HFF-Myc (cell line): ENCODE measurements around the gene STARD3.

Source experiments
- DNase-seq: peaks from one replicate; pipeline ENCODE4 v3.0.0-alpha.2; 2011; ENCODE audit warnings: low read depth; ENCODE audit errors: extremely low read depth
- H3K4me3 ChIP-seq: replicated peaks from 2 replicates; pipeline ENCODE4 v1.5.1; 2011; ENCODE audit warnings: low read depth, mild to moderate bottlenecking, control low read depth, low read length
- TF ChIP-seq, protein P1 (sequence below): IDR thresholded peaks from 2 replicates; pipeline ENCODE4 v1.5.1; 2012; ENCODE audit warnings: mild to moderate bottlenecking, low read depth, low read length, control low read depth; ENCODE audit errors: missing control alignments

Gene STARD3

DNA sequence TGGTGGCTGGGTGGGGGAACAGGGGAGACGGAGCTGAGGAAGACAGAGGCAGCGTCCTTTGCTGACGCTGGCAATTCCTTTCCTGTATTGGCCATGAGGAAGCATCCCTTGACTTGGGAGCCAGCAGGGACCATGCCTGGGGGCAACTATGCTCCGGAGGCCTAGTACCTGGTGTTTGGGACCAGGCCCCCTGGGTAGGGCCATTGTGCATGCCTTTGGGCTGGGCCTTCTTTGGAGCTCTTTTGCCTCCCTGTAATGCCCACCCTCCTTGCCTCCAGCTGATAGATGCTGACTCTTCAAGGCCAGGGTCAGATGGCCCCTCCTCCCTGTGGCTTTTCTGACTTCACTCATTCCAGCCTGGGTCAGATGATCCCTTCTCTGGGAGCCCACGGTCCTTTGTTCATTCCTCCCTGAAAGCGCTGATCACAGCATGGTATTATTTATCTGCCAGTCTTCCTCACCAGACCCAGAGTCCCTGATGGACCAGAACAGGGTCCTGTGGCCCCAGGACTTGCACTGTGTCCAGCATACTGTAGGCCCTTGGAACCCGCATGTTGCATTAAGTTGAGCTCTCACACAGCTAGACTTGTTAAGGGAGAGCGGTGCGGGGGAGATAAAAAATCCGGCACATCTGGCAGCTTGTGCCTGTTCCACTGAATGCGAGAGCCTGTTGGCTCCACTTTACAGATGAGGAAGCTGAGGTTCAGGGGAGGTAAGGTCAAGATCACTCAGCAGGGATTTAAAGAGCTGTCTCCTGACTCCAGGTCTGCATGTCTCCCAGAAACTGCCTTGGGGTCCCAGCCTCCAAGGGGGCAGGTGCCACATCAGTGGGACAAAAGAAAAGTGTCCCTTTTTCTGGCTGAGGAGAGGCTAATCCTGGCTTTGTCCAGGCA is 2.9 kb downstream of the STARD3 start:
- H3K4me3 ChIP-seq = no peak overlapping the region
- DNase-seq = no peak
- TF ChIP-seq, protein P1, sequence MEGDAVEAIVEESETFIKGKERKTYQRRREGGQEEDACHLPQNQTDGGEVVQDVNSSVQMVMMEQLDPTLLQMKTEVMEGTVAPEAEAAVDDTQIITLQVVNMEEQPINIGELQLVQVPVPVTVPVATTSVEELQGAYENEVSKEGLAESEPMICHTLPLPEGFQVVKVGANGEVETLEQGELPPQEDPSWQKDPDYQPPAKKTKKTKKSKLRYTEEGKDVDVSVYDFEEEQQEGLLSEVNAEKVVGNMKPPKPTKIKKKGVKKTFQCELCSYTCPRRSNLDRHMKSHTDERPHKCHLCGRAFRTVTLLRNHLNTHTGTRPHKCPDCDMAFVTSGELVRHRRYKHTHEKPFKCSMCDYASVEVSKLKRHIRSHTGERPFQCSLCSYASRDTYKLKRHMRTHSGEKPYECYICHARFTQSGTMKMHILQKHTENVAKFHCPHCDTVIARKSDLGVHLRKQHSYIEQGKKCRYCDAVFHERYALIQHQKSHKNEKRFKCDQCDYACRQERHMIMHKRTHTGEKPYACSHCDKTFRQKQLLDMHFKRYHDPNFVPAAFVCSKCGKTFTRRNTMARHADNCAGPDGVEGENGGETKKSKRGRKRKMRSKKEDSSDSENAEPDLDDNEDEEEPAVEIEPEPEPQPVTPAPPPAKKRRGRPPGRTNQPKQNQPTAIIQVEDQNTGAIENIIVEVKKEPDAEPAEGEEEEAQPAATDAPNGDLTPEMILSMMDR = no peak

DNA sequence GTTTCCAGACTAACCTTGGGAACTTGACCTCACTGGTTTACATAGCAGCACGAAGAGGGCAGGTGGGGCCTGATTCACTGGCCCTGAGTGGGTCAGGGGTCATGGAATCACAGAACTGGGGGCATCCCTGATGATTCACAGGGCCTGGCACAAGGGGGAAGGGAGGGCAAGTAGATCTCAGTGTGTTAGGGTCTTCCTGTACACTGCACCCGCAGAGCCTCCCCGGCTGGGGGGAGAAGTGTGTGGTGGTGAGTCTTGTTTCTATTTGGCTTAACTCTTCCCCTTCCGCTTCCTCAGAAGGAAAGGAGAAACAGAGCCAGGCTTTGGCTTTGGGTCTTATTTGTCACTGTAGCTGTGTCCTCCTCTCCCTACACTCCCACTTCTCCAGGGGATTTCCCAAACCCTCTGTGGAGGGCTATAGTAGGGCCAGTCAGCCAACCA is 3.7 kb downstream of the STARD3 start:
- no peak for DNase-seq
- H3K4me3 ChIP-seq = no peak overlapping the region
- TF ChIP-seq, protein P1 = no peak

DNA sequence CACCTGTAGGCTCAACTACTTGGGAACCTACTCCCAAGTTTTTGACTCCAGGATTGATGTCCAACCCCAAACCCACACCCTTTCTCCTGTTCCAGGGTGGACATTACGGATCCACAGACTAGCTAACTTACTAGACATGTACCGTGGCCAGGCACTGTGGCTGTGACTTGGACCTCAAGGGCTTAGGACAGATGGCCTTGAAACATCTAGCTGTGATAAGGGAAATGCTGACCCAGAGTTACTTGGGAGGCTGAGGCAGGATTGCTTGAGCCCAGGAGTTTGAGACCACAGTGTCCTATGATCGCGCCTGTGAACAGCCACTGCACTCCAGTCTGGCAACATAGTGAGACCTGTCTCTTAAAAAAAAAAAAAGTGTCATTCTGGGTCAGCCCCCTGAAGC is 4.2 kb downstream of the STARD3 start:
- TF ChIP-seq, protein P1 = no peak
- no peak for DNase-seq
- no peak overlapping the region for H3K4me3 ChIP-seq

DNA sequence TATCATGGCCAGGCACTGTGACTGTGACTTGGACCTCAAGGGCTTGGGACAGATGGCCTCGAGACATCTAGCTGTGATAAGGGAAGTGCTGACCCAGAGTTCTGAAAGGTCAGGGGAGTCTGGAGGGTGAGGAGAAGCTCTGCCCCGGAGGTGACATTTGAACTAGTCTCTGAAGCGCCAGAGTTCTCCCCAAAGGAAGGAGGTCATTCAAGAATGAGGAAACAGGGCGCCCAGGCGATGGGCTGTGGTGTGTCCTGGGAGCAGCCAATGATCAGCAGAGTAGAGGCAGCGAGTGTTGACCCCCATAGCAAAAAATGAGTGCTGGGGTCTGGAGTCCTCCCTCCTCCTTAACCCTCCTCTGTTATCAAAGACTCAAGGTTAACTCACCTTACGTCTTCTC is 4.9 kb downstream of the STARD3 start:
- no peak overlapping the region for H3K4me3 ChIP-seq
- TF ChIP-seq, protein P1 = no peak
- no peak for DNase-seq

DNA sequence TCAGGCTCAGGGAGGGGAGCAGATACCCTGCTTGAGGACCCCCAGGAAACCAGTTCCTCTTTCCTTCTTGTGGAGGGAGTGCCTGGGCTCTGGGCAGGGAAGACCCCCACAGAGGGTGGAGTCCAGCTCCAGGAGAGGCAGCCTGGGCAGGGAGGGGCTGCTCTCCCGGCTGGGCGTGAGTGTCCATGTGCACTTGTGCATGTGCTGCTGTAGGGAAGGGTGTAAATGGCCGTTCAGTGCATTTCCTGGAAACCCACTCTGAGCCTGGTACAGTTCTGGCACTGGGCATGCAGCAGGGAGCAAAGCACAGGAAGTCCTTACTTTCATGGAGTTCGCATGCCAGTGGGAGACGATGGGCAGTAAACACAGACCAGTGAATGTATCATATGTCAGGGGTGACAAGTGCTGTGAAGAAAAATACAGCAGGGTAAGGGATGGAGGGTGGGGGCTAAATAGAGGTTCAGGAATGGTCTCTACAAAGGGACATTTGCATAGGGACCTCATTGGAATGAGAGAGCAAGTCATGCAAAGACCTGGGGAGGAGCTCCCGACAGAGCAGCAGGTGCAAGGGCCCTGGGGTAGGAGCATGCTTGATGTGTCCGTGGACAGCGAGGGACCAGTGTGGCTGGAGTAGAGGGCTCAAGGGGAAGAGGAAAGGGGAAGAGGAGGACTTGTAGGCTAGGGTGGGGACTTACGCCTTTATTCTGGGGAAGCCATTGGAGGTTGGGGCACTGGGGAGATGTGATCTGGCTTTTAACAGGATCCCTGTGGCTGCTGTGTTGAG is 5.5 kb downstream of the STARD3 start:
- TF ChIP-seq, protein P1 = no peak
- H3K4me3 ChIP-seq = no peak overlapping the region
- DNase-seq = no peak

DNA sequence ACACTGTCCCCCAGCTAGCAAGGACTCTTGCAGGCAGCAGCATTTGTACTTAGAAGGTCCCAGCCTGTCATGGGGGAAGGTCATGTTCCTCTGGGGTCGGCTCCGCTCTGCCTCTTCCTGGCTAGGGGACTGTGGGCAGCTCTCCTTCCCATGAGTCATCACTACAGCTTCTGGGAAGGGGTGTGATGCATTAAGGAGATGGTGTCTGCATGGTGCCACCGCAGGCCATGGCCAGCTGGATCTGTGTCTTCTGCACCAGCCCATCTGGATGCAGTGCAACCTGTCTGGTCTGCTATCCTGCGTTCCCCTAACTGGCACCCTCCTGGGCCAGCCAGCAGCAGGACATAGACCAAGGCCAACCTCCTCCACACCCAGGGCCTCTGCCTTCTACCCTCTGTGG is 6.3 kb downstream of the STARD3 start:
- TF ChIP-seq, protein P1 = no peak
- DNase-seq = no peak
- H3K4me3 ChIP-seq = no peak overlapping the region
